Measurements from ENCODE around the gene HBM.
"Not testable (repeated sequence)": the region's sequence is repeated elsewhere in the genome, so short reads cannot be mapped to it uniquely, and the experiment has no call there.

Gene HBM

DNA sequence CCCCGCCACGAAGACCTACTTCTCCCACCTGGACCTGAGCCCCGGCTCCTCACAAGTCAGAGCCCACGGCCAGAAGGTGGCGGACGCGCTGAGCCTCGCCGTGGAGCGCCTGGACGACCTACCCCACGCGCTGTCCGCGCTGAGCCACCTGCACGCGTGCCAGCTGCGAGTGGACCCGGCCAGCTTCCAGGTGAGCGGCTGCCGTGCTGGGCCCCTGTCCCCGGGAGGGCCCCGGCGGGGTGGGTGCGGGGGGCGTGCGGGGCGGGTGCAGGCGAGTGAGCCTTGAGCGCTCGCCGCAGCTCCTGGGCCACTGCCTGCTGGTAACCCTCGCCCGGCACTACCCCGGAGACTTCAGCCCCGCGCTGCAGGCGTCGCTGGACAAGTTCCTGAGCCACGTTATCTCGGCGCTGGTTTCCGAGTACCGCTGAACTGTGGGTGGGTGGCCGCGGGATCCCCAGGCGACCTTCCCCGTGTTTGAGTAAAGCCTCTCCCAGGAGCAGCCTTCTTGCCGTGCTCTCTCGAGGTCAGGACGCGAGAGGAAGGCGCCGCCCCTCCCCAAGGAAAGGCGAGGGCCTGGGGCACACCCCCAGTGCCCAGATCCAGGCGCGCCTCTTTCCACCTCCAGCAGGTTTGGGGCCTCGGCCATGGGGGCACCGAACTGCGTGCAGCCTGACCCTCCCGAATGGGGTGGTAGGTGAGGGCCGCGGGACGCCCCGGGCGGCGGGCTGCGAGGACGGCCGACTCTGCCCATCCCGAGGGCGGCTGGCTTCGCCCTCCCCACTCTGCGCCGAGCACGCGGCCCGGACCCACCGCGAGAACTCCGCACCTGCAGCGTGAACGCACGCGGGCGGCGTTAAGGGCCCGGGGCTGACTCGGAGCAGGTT lies 15.1 kb downstream of the HBM start:
- peak in 1 of 2 donors; percentile 65 for DNase-seq (ENCODE audit: low read depth in 2 of 2, low spot score in 1 of 2)

DNA sequence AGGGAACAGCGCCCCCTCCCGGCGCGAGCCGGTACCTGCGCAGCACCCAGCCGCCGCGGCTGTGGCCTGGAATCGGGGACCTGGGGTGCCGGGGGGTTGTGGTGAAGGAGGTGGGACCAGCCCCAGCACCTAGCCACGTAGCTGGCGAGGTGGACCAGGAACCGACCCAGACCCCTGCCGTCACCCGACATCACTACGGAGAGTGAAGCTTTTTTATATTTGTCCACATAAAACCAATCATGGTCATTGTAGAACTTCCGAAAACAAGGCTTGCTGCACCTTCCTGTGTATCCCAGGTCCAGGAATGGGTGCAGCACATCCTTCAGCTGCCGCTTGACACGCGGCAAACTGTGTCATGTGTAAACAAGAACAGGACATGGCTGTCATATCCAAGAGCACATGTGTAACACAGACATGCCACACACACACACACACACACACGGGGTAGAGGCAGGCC lies 15.8 kb downstream of the HBM start:
- DNase-seq (ENCODE audit: low read depth in 2 of 2, low spot score in 1 of 2): peak in 1 of 2 donors; percentile 69

DNA sequence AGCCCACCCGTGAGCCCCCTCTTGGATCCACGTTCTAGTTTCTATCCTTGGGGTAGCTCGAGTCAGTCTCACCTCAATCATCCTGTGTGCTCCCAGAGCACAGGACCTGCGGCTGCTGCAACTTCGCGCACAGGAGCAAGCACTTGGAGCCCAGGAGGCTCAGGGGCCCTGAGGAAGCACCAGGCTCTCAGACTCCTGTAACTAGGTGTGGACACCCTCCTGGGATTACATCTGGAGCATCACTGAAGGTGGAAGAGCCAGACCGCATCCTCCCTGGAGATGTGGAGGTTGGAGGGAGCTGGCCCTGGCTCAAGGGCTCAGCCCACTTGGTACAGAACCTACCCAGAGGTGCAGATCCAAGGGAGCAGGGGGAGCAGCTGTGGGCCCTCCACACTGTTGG lies 17.2 kb downstream of the HBM start:
- DNase-seq (ENCODE audit: low read depth in 2 of 2, low spot score in 1 of 2): no peak

DNA sequence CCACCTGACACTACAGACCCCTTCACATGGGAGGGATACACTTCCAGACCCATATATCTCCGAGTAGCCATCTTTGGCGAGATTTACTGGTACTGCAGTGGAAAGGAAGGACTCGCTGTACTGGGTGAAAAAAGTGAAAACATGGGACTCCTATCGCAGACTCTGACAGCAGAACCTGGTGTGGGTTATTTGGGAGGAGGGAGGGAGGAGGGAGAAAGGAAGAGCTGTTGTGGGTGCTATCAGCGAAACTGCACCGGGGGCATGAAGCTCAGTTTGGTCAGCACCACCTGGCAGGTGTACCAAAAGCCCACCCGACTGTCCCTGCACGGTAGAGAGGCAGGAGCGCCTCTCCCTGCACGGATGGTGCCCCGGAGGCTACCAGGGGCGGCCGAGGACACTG lies 19.4 kb downstream of the HBM start:
- no peak for DNase-seq (ENCODE audit: low read depth in 2 of 2, low spot score in 1 of 2)

DNA sequence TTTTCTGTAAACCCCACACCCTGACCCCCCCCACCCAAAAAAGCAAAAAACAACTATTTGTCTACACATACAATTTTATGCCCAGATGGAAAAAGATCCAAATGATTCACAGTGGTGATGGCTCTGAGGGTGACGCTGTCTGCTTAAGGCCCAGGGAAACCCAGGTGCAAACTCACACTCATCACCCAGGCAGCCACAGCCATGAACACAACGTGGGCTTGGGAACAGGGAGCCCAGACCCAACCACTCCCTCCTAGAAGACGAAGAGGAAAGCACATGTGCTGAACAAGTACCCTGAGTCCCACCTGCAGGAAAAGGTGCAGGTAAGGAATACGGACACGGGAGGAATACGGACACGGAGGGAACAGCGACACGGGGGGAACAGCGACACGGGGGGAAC lies 19.9 kb downstream of the HBM start:
- DNase-seq (ENCODE audit: low read depth in 2 of 2, low spot score in 1 of 2): no peak

DNA sequence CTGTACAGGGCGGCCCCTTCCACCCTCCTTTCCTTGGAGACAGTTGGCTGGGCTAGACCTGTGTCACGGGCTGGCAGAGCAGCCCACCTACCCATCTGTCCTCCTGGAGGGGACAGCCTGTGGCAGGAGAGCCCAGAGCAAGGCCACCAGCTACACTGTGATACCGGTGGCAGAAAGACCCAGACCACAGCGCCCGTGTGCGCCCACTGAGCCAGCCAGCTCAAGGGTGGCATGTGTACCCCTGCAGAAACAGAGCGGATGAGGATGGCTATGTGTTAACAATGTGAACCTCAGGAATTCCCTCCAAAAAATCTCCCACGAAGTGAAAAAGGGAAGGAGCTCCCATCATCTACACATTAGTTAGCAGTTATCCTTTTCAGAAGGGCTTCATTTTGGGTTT lies 21.6 kb downstream of the HBM start:
- no peak for DNase-seq (ENCODE audit: low read depth in 2 of 2, low spot score in 1 of 2)

DNA sequence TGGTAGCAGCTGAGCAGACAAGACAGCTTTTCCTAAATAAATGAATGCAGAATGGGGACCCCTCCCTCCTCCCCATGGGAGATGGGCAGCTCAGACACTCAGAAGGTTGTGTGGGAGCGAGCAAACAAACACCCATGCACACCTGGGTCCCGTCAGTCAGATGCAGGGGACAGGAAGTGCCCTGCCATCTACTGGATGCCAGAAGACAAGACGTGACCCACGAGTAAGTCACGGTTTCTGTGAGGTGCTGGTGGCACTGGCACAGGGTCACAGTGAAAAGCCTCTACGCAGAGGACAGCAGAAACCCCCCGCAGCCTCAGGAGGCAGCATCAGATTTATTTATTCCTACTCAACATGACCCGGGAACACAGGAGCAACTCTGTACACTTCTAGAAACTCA lies 22.9 kb downstream of the HBM start:
- no peak for DNase-seq (ENCODE audit: low read depth in 2 of 2, low spot score in 1 of 2)

DNA sequence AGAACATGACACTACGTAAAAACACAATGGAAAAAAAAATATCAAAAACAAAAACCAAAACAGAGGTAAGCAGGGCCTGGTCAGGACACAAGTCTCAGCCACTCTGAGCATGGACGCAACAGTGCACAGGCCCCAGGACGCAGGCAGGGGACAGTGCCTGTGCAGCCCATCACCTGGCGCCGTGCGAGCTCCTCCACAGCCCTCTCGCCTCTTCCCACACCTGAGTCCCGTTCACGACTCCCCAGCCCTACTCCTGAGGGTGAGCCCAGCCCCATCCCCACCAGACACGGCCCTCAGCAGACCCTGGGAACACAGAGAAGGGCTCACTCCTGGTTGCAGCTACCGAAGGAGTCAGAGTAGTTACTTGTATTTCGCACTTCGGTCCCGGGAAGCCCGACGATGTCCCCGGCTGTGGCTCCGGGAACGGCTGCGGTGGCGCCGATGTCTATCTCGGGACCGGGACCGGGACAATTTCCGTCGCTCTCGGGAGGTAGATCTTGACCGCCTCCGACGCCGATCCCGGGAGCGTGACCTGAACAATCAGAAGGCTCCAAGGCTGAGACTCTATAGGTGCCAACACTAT lies 23.9 kb downstream of the HBM start:
- DNase-seq (ENCODE audit: low read depth in 2 of 2, low spot score in 1 of 2): no peak

DNA sequence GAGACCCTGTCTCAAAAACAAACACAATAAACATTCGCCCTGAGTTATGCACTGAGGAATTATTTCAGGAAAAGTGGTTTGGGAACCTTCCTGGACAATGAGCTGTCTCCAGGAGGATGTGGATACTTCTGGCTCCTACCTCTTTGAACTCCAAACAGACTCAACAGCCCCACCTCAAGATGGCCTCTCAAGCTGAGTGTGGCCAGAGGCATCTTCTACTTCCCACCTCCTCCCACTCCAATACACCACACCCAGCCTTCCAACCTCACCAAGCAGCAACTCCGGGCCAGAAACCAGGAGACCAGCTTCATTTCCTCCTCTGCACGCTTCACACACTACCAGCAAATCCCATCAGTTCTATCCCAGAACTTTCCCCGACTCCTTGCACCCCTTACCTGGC lies 26.1 kb downstream of the HBM start:
- DNase-seq (ENCODE audit: low read depth in 2 of 2, low spot score in 1 of 2): no peak

DNA sequence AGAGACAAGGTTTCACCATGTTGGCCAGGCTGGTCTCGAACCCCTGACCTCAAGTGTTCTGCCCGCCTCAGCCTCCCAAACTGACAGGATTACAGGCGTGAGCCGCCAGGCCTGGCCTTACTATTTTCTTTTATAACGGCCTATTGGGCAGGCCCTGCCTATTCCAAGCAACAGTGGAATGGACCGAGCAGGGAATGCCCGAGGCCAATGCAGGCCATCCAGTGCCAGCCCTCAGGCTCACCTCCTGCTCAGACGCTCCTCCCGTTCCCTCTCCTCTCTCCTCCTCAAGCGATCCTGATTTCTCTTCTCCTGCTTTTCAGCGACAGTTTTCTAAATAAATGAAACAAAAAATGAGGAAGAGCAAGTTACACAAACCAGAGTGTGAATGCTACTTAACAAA lies 26.9 kb downstream of the HBM start:
- no peak for DNase-seq (ENCODE audit: low read depth in 2 of 2, low spot score in 1 of 2)

DNA sequence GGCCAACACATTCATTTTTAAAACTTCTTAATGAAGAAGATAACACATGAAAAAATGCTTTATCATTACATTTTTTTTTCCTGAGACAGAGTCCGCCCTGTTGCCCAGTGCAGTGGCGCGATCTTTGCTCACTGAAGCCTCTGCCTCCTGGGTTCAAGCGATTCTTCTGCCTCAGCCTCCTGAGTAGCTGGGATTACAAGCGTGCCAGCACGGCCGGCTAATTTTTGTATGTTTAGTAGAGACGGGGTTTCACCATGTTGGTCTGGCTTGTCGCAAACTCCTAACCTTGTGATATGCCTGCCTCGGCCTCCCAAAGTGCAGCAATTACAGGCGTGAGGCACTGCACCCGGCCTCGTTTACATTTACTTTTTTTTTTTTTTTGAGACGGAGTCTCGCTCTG lies 27.7 kb downstream of the HBM start:
- DNase-seq (ENCODE audit: low read depth in 2 of 2, low spot score in 1 of 2): no peak

DNA sequence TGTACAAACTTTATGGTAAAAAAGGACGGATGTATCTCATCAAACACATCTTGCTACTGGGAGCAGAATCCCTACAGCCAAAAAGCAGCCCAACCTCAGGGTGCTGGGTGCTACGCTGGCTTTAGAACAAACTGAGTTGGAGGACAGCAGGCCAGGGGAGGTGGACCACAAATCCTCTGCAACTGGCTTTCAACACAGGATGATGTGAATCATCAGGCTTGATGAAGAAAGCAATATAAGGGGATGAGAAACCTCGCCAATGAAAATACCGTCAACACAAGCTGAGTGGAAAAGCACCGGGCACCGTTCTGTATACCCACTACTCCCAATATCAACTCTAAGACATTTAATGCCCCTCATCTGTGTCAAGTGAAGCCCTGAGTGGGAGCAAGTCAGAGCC lies 28.7 kb downstream of the HBM start:
- DNase-seq (ENCODE audit: low read depth in 2 of 2, low spot score in 1 of 2): no peak

DNA sequence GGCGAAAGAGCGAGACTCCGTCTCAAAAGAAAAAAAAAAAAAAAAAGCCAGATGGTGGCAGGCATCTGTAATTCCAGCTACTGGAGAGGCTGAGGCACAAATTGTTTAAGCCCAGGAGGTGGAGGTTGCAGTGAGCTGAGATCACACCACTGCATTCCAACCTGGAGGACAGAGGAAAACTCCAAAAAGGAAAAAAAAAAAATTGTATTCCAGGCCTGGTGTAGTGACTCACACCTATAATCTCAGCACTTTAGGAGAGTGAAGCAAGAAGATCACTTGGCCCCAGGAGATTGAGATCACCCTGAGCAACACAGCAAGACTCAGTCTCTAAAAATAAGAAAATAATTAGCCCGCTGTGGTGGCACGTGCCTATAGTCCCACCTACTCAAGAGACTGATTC lies 34.6 kb downstream of the HBM start:
- DNase-seq (ENCODE audit: low read depth in 2 of 2, low spot score in 1 of 2): no peak

DNA sequence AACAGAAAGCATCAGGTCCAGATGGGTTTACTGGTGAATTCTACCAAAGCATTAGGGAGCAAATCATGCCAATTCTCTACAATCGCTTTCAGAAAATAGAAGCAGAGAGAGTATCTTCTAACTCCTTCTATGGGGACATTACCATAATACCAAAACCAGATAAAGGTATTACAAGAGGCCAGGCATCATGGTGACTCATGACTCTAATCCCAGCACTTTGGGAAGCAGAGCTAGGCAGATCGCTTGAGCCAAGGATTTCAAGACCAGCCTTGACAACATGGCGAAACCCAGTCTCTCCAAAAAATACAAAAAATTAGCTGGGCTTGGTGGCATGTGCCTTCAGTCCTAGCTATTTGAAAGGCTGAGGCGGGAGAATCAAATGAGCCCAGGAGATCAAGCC lies 37.5 kb downstream of the HBM start:
- no peak for DNase-seq (ENCODE audit: low read depth in 2 of 2, low spot score in 1 of 2)

DNA sequence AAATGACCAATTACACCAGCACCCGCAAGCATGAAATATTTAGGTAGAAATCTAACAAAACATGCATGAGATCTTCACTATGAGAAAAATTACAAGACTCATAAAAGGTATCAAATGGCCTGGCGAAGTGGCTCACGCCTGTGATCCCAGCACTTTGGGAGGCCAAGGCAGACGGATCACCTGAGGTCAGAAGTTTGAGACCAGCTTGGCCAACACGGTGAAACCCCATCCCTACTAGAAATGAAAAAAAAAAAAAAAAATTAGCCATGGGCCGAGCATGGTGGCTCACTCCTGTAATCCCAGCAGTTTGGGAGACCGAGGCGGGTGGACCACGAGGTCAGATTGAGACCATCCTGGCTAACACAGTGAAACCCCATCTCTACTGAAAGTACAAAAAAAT lies 38.3 kb downstream of the HBM start:
- not testable (repeated sequence) for DNase-seq (ENCODE audit: low read depth in 2 of 2, low spot score in 1 of 2)

DNA sequence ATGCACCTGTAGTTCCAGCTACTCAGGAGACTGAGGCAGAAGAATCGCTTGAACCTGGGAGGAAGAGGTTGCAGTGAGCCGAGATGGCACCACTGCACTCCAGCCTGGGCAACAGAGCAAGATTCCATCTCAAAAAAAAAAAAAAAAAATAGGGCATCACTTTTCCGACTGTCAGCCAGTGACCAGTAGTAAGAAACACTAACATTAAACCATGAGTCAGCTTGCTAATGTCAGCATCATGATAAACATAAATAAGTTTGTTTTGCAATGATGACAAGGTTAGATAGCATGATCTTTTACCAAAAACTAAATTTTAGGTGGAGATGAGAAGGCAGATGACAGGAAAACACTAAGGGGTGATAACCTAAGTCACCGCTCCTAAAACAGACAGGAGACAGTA lies 43.6 kb downstream of the HBM start:
- DNase-seq (ENCODE audit: low read depth in 2 of 2, low spot score in 1 of 2): not testable (repeated sequence)

DNA sequence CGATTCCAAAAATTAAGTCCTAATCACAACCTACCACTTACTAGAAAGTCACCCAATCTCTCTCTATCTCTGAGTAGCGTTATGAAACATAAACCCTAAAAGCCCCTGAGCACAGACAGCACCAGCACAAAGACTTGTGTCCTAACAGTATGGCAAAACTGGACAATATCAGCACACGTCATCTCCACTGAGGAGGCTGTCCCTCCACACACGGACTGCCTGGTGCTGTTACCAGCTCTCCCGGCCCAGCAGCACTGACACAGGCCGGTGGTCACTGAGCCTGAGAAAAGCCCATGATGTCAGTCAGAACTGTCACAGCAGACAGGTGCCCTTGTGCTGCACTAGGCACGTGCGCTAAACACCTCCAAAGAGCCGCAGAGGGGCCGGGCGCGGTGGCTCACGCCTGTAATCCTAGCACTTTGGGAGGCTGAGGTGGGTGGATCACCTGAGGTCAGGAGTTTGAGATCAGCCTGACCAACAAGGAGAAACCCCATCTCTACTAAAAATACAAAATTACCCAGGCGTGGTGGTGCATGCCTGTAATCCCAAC lies 45.9 kb downstream of the HBM start:
- DNase-seq (ENCODE audit: low read depth in 2 of 2, low spot score in 1 of 2): not testable (repeated sequence)

DNA sequence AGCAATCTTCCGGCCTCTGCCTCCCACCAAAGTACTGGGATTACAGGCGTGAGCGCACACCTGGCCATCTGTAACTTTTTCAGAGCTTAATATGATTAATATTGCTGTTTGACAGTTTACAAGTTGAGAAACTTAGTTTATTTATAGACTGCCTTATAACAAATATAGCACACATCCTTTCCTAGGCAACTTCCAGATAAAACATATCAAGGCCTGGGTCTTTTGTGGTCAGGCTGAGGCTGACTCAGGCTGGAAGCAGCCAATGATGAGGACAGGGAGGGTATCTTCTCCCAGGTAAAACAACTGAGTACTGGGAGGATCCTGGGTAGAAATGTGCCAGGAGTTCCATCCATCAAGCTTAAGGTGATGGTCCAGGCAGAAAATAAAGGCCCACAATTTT lies 47.2 kb downstream of the HBM start:
- no peak for DNase-seq (ENCODE audit: low read depth in 2 of 2, low spot score in 1 of 2)
